GM19240 (cell line): ENCODE measurements around the gene MAGED1.
"Not testable (repeated sequence)": the region's sequence is repeated elsewhere in the genome, so short reads cannot be mapped to it uniquely, and the experiment has no call there.

Experiments used
- DNase-seq: peaks from one replicate; pipeline ENCODE4 v3.0.0; 2011; ENCODE audit warnings: low spot score; ENCODE audit not compliant: insufficient read length

The MAGED1 gene

DNA sequence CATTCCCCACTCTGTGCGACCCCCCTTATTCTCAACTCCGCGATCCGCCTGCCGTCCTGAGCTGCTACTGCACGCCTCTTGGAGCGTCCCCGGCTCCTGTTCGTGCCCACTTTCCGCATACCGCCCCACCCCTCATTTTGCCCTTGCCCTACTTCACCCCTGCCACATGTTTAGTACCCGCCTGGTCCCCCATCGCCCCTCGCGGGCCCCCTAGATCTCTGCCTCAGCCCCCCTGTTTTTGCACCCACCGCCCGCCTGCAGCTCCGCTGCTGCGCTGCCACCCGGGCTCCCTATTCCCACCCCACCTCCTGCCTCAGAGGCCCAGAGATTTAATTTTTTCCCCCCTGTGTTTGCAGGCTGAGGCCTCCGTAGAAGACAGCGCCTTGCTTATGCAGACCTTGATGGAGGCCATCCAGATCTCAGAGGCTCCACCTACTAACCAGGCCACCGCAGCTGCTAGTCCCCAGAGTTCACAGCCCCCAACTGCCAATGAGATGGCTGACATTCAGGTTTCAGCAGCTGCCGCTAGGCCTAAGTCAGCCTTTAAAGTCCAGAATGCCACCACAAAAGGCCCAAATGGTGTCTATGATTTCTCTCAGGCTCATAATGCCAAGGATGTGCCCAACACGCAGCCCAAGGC lies 1.4 kb downstream of the MAGED1 start:
- no peak for DNase-seq

GRCh38 chrX:51896626-51897025 lies 3.2 kb downstream of the MAGED1 start:
- no peak for DNase-seq

- DNase-seq, result no peak
Observed at GRCh38 chrX:51899741-51900140, 6.3 kb downstream of the MAGED1 start.

DNA sequence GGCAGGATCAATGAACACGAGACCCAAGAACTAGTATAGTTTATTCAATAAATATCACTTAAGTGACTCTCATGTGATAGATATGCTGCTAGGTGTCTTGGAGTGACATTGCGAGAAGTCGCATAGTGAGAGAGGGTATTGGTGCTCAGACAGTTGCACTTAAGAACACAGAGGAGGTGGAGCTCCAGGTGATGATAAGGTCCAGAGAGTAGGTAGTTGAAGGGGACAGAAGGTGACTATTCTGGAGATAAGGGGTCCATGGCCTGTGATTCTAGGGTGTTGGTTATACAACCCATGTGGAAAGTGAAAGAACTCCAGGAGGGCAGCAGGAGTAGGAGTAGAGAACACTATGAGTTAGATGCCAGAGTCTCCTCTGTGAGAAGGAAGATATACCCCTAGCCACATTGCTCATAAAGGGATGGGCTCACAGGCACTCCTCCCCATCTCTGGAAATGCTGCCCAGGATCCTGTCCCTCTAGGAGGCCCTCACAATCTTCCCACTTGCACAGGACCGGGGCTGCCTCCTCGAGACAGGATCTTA lies 9.2 kb downstream of the MAGED1 start:
- no peak for DNase-seq

DNA sequence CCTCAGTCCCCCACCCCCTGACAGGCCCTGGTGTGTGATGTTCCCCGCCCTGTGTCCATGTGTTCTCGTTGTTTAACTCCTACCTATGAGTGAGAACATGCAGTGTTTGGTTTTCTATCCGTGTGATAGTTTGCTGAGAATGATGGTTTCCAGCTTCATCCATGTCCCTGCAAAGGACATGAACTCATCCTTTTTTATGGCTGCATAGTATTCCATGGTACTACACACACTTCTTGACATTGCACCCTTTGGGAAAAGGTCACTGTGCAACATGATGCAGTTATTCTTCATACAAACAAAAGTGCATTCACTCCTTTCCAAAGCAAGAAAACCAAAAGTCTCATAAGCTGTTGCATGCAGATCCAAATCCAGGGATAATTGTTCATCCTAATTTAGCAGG lies 11.7 kb downstream of the MAGED1 start:
- not testable (repeated sequence) for DNase-seq

- no peak for DNase-seq
Observed at GRCh38 chrX:51905711-51906110, 12.3 kb downstream of the MAGED1 start.

GRCh38 chrX:51917604-51918003 lies 24.2 kb downstream of the MAGED1 start:
- no peak for DNase-seq

GRCh38 chrX:51922561-51922960 lies 29.1 kb downstream of the MAGED1 start:
- DNase-seq, result no peak

DNA sequence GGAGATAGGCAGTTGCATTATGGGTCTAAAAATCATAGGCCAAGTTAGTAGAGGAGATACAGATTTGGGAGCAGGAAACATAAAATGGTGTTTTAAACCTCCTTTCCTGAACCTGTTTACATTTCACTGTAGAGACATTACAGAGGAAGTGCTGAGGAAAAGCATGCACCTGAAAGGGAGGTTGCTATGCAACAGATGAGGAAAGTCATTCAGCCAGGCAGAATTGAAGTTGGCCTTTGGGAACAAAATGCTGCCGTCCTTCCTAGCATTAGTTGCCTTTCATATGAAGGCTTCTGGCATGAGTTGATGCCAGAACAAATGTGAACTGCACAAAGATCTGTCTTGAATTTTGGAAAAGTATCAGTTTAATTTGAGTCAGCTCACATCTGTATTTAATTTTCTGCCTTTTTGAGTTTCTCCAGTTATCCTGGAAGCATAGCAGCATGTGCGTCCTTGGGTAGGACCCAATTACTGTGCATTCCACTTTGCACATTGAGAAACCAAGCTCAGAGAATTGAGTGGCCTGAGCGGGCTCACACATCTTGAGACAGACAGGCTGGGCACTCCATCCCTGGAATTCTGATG lies 38.2 kb downstream of the MAGED1 start:
- DNase-seq, result no peak
